Sigmoid colon (tissue), 7 donors: ENCODE results near the gene RNF217. TPM values are rescaled to one million over a fixed set of nuclear protein-coding genes. Genes with fewer than 3 reads are reported as not detected.

Source experiments
- DNase-seq: peaks from one replicate; pipeline ENCODE4 v3.0.0-alpha.2; 2019
- H3K27ac ChIP-seq, 4 donors: fragments of 200-600 bp; sonication (generic); one replicate each; pipeline ENCODE4 v1.5.1; 2016 to 2019; ENCODE audit warnings: mild to moderate bottlenecking in 1 of 4
- H3K27me3 ChIP-seq, 3 donors: fragments of 200-600 bp; sonication (generic); one replicate each; pipeline ENCODE4 v1.5.1; 2019; ENCODE audit warnings: mild to moderate bottlenecking in 1 of 3
- H3K36me3 ChIP-seq, 4 donors: fragments of 200-600 bp; sonication (generic); one replicate each; pipeline ENCODE4 v1.5.1; 2016 to 2019
- H3K4me1 ChIP-seq, 4 donors: fragments of 200-600 bp; sonication (generic); one replicate each; pipeline ENCODE4 v1.5.1; 2017 to 2019
- H3K4me3 ChIP-seq, 4 donors: fragments of 200-600 bp; sonication (generic); one replicate each; pipeline ENCODE4 v1.5.1; 2017 to 2019; ENCODE audit warnings: mild to moderate bottlenecking in 2 of 4, moderate library complexity in 1 of 4
- H3K9me3 ChIP-seq, 4 donors: fragments of 200-600 bp in 3 of 4; sonication (generic) in 3 of 4; one replicate each; pipeline versions ENCODE4 v1.5.1 to v1.6.1; 2013 to 2019
- CTCF ChIP-seq, 4 experiments: fragments of 450-650 bp in 3 of 4; fragments of 200-600 bp in 1 of 4; IDR thresholded peaks; one replicate each; pipeline ENCODE4 v1.5.1; 2016 to 2019; ENCODE audit warnings: antibody characterized with exemption in 4 of 4, mild to moderate bottlenecking in 3 of 4, moderate library complexity in 2 of 4
- EP300 ChIP-seq, 4 donors: sonication (generic); formaldehyde crosslinking; IDR thresholded peaks; one replicate each; pipeline ENCODE4 v1.6.1; 2017; ENCODE audit warnings: antibody characterized with exemption in 4 of 4
- POLR2A ChIP-seq, 2 donors: fragments of 450-650 bp; IDR thresholded peaks; one replicate each; pipeline ENCODE4 v1.6.1; 2016; ENCODE audit warnings: antibody characterized with exemption in 2 of 2, mild to moderate bottlenecking in 2 of 2, moderate library complexity in 2 of 2
- POLR2AphosphoS5 ChIP-seq, 4 donors: sonication (generic); formaldehyde crosslinking; IDR thresholded peaks; one replicate each; pipeline ENCODE4 v1.6.1; 2017; ENCODE audit warnings: antibody characterized with exemption in 4 of 4
- WGBS, 2 donors: extraction: QIAGEN DNeasy Blood & Tissue Kit; methylation state at CpG; one replicate each; pipeline ENCODE4 v1.1.7; 2013; 5-methylcytosine and 5-hydroxymethylcytosine counted together
- intact Hi-C: fragments of 100-400 bp; cut with DNase I; formaldehyde crosslinking; loops from one replicate; pipeline ENCODE4 v1.15.1; 2023
- polyA plus RNA-seq, 3 donors: library from polyadenylated mRNA; stranded (reverse); fragments of 200-250 nt; gene quantifications; one replicate each; pipeline ENCODE4 v1.2.3, GENCODE V29; 2013
- total RNA-seq, 4 donors: library from RNA; depleted of rRNA; stranded (reverse); fragments of >200 nt; gene quantifications; one replicate each; pipeline ENCODE4 v1.1.0, GENCODE V29; 2016
- donor health status: healthy with polysubstance abuse.
- donor health status: Bipolar disorder and iron deficiency.
- donor health status: healthy.

RNF217 gene
- total and polyA plus RNA-seq, 7 donors, result 1.8 to 55.9 (median 35.7) TPM

- no peaks in the 10 kb centered on the region for H3K27me3 ChIP-seq
- TF ChIP-seq POLR2A (IDR thresholded peaks at IDR 0.05) (no peak), CTCF (IDR thresholded peaks at IDR 0.05) (no peak)
- H3K9me3 ChIP-seq, result no peaks in the 10 kb centered on the region
- intact Hi-C loops, result no loop called here
- no peak overlapping the region for H3K4me3 ChIP-seq
- WGBS, 2 donors, result 57 to 84% methylated on average over 1 of the region's 1 CpG
- H3K27ac ChIP-seq, result no peak overlapping the region
- peaks cover 0 to 36% (median 13%) of the 10 kb centered on the region in 4 donors for H3K36me3 ChIP-seq
- no peak for DNase-seq
- peaks cover 0 to 66% (median 43%) of the 10 kb centered on the region in 4 donors for H3K4me1 ChIP-seq
Observed at GRCh38 chr6:124977067-124977908, 15.1 kb downstream of the RNF217 start.

GRCh38 chr6:124978451-124979293 lies 16.4 kb downstream of the RNF217 start:
- intact Hi-C loops, result no loop called here
- no peak for DNase-seq
- Histone ChIP-seq H3K27me3 (no peaks in the 10 kb centered on the region), H3K27ac (no peak overlapping the region), H3K36me3 (peaks cover 0 to 22% (median 8%) of the 10 kb centered on the region in 4 donors), H3K4me1 (peaks cover 0 to 75% (median 40%) of the 10 kb centered on the region in 4 donors), H3K4me3 (no peak overlapping the region), H3K9me3 (no peaks in the 10 kb centered on the region)
- TF ChIP-seq POLR2A (IDR thresholded peaks at IDR 0.05) (no peak), POLR2AphosphoS5 (IDR thresholded peaks at IDR 0.05) (no peak), CTCF (IDR thresholded peaks at IDR 0.05) (no peak), EP300 (IDR thresholded peaks at IDR 0.05) (no peak)
- 95 to 96% methylated on average over 10 of the region's 10 CpGs for WGBS, 2 donors

GRCh38 chr6:124979294-124979678 lies 17.0 kb downstream of the RNF217 start:
- Histone ChIP-seq H3K36me3 (peaks cover 0 to 18% (median 8%) of the 10 kb centered on the region in 4 donors), H3K27me3 (no peaks in the 10 kb centered on the region), H3K27ac (peak overlapping the region in 1 of 4 donors; percentile 3), H3K4me1 (peaks cover 0 to 78% (median 42%) of the 10 kb centered on the region in 4 donors), H3K9me3 (no peaks in the 10 kb centered on the region), H3K4me3 (no peak overlapping the region)
- 93 to 97% methylated on average over 4 of the region's 4 CpGs for WGBS, 2 donors
- no peak for DNase-seq
- intact Hi-C loops, result no loop called here
- TF ChIP-seq EP300 (IDR thresholded peaks at IDR 0.05) (no peak), POLR2A (IDR thresholded peaks at IDR 0.05) (no peak), POLR2AphosphoS5 (IDR thresholded peaks at IDR 0.05) (no peak), CTCF (IDR thresholded peaks at IDR 0.05) (no peak)

GRCh38 chr6:124982669-124983068 lies 20.4 kb downstream of the RNF217 start:
- TF ChIP-seq POLR2AphosphoS5 (IDR thresholded peaks at IDR 0.05) (no peak), CTCF (IDR thresholded peaks at IDR 0.05) (no peak), POLR2A (IDR thresholded peaks at IDR 0.05) (no peak), EP300 (IDR thresholded peaks at IDR 0.05) (no peak)

More at GRCh38 chr6:124982669-124983068, 20.4 kb downstream of the RNF217 start:
- H3K27ac ChIP-seq, result no peak overlapping the region
- no peak overlapping the region for H3K4me3 ChIP-seq
- H3K36me3 ChIP-seq, result peaks cover 0 to 11% (median 8%) of the 10 kb centered on the region in 4 donors
- H3K27me3 ChIP-seq, result no peaks in the 10 kb centered on the region
- no peaks in the 10 kb centered on the region for H3K9me3 ChIP-seq
- peaks cover 0 to 82% (median 50%) of the 10 kb centered on the region in 4 donors for H3K4me1 ChIP-seq
- intact Hi-C loops, result no loop called here
- no peak for DNase-seq
